GM12878 (cell line): ENCODE results near the gene CLASRP. TPM values are rescaled to one million over a fixed set of nuclear protein-coding genes. Genes with fewer than 3 reads are reported as not detected.

Experiments
- ATAC-seq: fragments of 200-7000 bp; cut with Tn5 transposase; 3 replicates; pipeline ENCODE4 v1.9.1; 2020; ENCODE audit warnings: mild to moderate bottlenecking, moderate library complexity
- BruUV-seq: library from RNA; stranded (reverse); fragments of 400-500 nt; replicated peaks from 2 replicates; lab custom pipeline; 2021; lab: Mats Ljungman, UMichigan
- CTCF ChIA-PET: fragments of 300-600 bp; sonication (Branson Sonifier 250); formaldehyde crosslinking; extraction: SDS; loops from one replicate; lab custom pipeline; 2021; ENCODE audit warnings: inconsistent platforms; lab: Yijun Ruan, JAX
- POLR2A ChIA-PET: fragments of 350-600 bp; formaldehyde crosslinking; extraction: SDS; loops from one replicate; lab custom pipeline; 2021; ENCODE audit warnings: inconsistent platforms; lab: Charles Lee
- RAD21 ChIA-PET: fragments of 300-600 bp; sonication (Branson Sonifier 250); formaldehyde crosslinking; loops from one replicate; lab custom pipeline; 2023; ENCODE audit warnings: antibody characterized with exemption; ENCODE audit not compliant: unreplicated experiment; lab: Charles Lee
- SMC1A ChIA-PET: fragments of 300-600 bp; sonication (Branson Sonifier 250); formaldehyde crosslinking; loops from one replicate; lab custom pipeline; 2023; ENCODE audit not compliant: unreplicated experiment, uncharacterized antibody; lab: Charles Lee
- DNase-seq: peaks from one replicate; pipeline ENCODE4 v3.0.0-alpha.2; 2011; ENCODE audit warnings: low read depth, low spot score
- FAIRE-seq: peaks from 3 replicates; lab custom pipeline; 2011; peaks lifted over from hg19 to GRCh38; lab: Jason Lieb, UNC
- H2AFZ ChIP-seq: 2 replicates; pipeline ENCODE4 v1.6.0; 2011; ENCODE audit warnings: low read depth, low read length, control low read depth; ENCODE audit not compliant: control insufficient read depth
- H3K27ac ChIP-seq: 2 replicates; pipeline ENCODE4 v1.5.1; 2011; ENCODE audit warnings: control low read depth; ENCODE audit not compliant: control insufficient read depth, insufficient read depth
- H3K27me3 ChIP-seq, 2 experiments: replicated peaks in 1 of 2; 2 replicates each; pipeline versions ENCODE4 v1.6.0 to v1.6.1; 2011; ENCODE audit warnings: low read length in 1 of 2; ENCODE audit not compliant: control insufficient read depth in 2 of 2, insufficient read depth in 2 of 2
- H3K36me3 ChIP-seq, 2 experiments: 2 replicates each; pipeline ENCODE4 v1.5.1; 2011; ENCODE audit warnings: low read length in 1 of 2; ENCODE audit not compliant: control insufficient read depth in 2 of 2, insufficient read depth in 2 of 2
- H3K4me1 ChIP-seq: 2 replicates; pipeline ENCODE4 v1.6.1; 2011; ENCODE audit warnings: mild to moderate bottlenecking, low read length, moderate library complexity, mixed read lengths; ENCODE audit not compliant: control insufficient read depth, insufficient read depth
- H3K4me2 ChIP-seq: 2 replicates; pipeline ENCODE4 v1.6.0; 2011; ENCODE audit warnings: control low read depth; ENCODE audit not compliant: control insufficient read depth, insufficient read depth
- H3K4me3 ChIP-seq: fragments of 200-600 bp; sonication (generic); 2 replicates; pipeline ENCODE4 v1.5.1; 2016
- H3K79me2 ChIP-seq: 2 replicates; pipeline ENCODE4 v1.6.0; 2011; ENCODE audit warnings: low read length; ENCODE audit not compliant: control insufficient read depth, insufficient read depth
- H3K9ac ChIP-seq: 2 replicates; pipeline ENCODE4 v1.8.0; 2011; ENCODE audit warnings: low read length, control low read depth, mixed read lengths; ENCODE audit not compliant: control insufficient read depth, insufficient read depth
- H3K9me3 ChIP-seq: replicated peaks from 3 replicates; pipeline ENCODE4 v1.5.1; 2011; ENCODE audit warnings: mild to moderate bottlenecking, low read length; ENCODE audit not compliant: control insufficient read depth, insufficient read depth
- H4K20me1 ChIP-seq: 2 replicates; pipeline ENCODE4 v1.6.0; 2011; ENCODE audit not compliant: control insufficient read depth, insufficient read depth
- IRF3 ChIP-seq: fragments of 450-650 bp; IDR thresholded peaks from 2 replicates; pipeline ENCODE4 v1.6.1; 2014; ENCODE audit warnings: mild to moderate bottlenecking
- MLLT1 ChIP-seq: fragments of 450-650 bp; IDR thresholded peaks from 2 replicates; pipeline ENCODE4 v1.6.1; 2016; ENCODE audit warnings: mild to moderate bottlenecking
- WGBS: methylation state at CpG from one replicate; pipeline ENCODE4 v1.1.6; 2016; ENCODE audit warnings: low lambda C conversion rate; ENCODE audit not compliant: insufficient replicate concordance, insufficient coverage; ENCODE audit errors: missing lambda C conversion rate; 5-methylcytosine and 5-hydroxymethylcytosine counted together
- in situ Hi-C: fragments of 300-500 bp; cut with MboI; formaldehyde crosslinking; loops from 9 replicates; pipeline ENCODE4 v1.14.3; 2018; ENCODE audit warnings: mixed read lengths
- intact Hi-C: fragments of 100-400 bp; cut with micrococcal nuclease; formaldehyde crosslinking; loops from one replicate; pipeline ENCODE4 v1.14.2; 2022; ENCODE audit not compliant: unreplicated experiment
- polyA plus RNA-seq, 11 experiments: library from polyadenylated mRNA; depleted of rRNA in 4 of 11; unstranded in 6 of 11; stranded (reverse) in 5 of 11; fragments of >200 nt; fragmentation: Nextera tagmentation in 4 of 11; fragmentation: Illumina TruSeq in 1 of 11; extraction: Ambion mirVana in 4 of 11; extraction: Trizol in 1 of 11; gene quantifications; 1 replicate in 1 of 11; 2 replicates in 10 of 11; pipeline versions ENCODE4 v1.2.1 to v1.2.3, GENCODE V29; 2011 to 2016; ENCODE audit warnings: inconsistent platforms in 2 of 11, missing spikeins in 2 of 11, low read depth in 1 of 11
- total RNA-seq, 4 experiments: library from RNA; depleted of rRNA in 3 of 4; stranded (reverse); fragments of >200 nt in 3 of 4; fragmentation: Illumina TruSeq in 1 of 4; extraction: Trizol in 1 of 4; gene quantifications; 2 replicates each; pipeline versions ENCODE4 v1.2.1 to v1.2.3, GENCODE V29; 2013 to 2021

CLASRP gene
- total and polyA plus RNA-seq, 10 of the 15 experiments (the other 5 are each of a cell fraction or from before 2014, with no cell fraction given) = 0.68 to 75.8 (median 30.2) TPM

GRCh38 chr19:45115809-45116615 is 77.2 kb downstream of the CLASRP start:
- no peaks in the 10 kb centered on the region for H3K9me3 ChIP-seq
- no peak overlapping the region for H3K9ac ChIP-seq
- no peak overlapping the region for H3K4me3 ChIP-seq
- ChIA-PET POLR2A (interaction anchor here (1.7 kb wide), 1 partner anchor 23 kb away, joined by 5 read pairs; the partner anchor contains the start of gene PPP1R37), SMC1A (interaction anchor here (1.2 kb wide), 1 partner anchor 10 kb away, joined by 3 read pairs; no protein-coding TSS in a partner anchor), CTCF (interaction anchor here (0.6 to 3.2 kb wide), 4 partner anchors 9 to 99 kb away, joined by 3 to 13 read pairs (median 4); partner anchors contain the start of gene PPP1R37)
- in situ Hi-C loops = no loop called here
- peaks cover 0 to 3% of the 10 kb centered on the region in 2 experiments; a peak in 2 of 4 replicates for H3K36me3 ChIP-seq
- WGBS = 84% methylated on average over 21 of the region's 21 CpGs
- peaks cover 67% of the 10 kb centered on the region for H3K79me2 ChIP-seq
- no peak overlapping the region for H2AFZ ChIP-seq
- no peaks in the 10 kb centered on the region for H3K27me3 ChIP-seq
- peak; percentile 64; the same call in 1 of the 2 replicates for TF ChIP-seq MLLT1
- TF ChIP-seq IRF3 = no peak
- TF ChIP-seq, all 136 proteins: peak for 1
- RAD21 ChIA-PET = interaction anchor here (1.0 kb wide), 1 partner anchor 21 kb away, joined by 5 read pairs; no protein-coding TSS in a partner anchor
- intact Hi-C loops = no loop called here
- Histone ChIP-seq H4K20me1 (peaks cover 3% of the 10 kb centered on the region; the same call in 1 of the 2 replicates), H3K4me2 (peak overlapping the region; percentile 52), H3K4me1 (peaks cover 73% of the 10 kb centered on the region), H3K27ac (peak overlapping the region; percentile 31; the same call in 1 of the 2 replicates)
- no peak for FAIRE-seq
- DNase-seq = no peak
- BruUV-seq = no TSS peak
- ATAC-seq = no peak
